Activated gamma-delta T cell treated with anti-CD3 and anti-CD28 coated beads, Interleukin-2, amount 50 U/mL, for 16 hours (primary cell): ENCODE results near the gene STARD13.

Source experiments
- DNase-seq: peaks from one replicate; pipeline ENCODE4 v3.0.0-alpha.2; 2020; ENCODE audit warnings: low read depth

The STARD13 gene

GRCh38 chr13:33307843-33308242 lies 22.3 kb upstream of the STARD13 start:
- DNase-seq: no peak

- no peak for DNase-seq
Measured at GRCh38 chr13:33303855-33304597, 18.5 kb upstream of the STARD13 start.

GRCh38 chr13:33299626-33300025 lies 14.1 kb upstream of the STARD13 start:
- DNase-seq: no peak

- DNase-seq: no peak
Measured at GRCh38 chr13:33296793-33297425, 11.4 kb upstream of the STARD13 start.

- no peak for DNase-seq
Measured at GRCh38 chr13:33292712-33293111, 7.2 kb upstream of the STARD13 start.

- no peak for DNase-seq
Measured at GRCh38 chr13:33290421-33290965, 4.9 kb upstream of the STARD13 start.

GRCh38 chr13:33289966-33290365 lies 4.4 kb upstream of the STARD13 start:
- DNase-seq: no peak

GRCh38 chr13:33287142-33287882 lies 1.8 kb upstream of the STARD13 start:
- DNase-seq: no peak

GRCh38 chr13:33286128-33286527 lies 573 bp upstream of the STARD13 start:
- no peak for DNase-seq

- DNase-seq: no peak
Measured at GRCh38 chr13:33284916-33285315, 639 bp downstream of the STARD13 start.

GRCh38 chr13:33284031-33284430 lies 1.5 kb downstream of the STARD13 start:
- no peak for DNase-seq

GRCh38 chr13:33283195-33283911 lies 2.2 kb downstream of the STARD13 start:
- no peak for DNase-seq

GRCh38 chr13:33281951-33282595 lies 3.5 kb downstream of the STARD13 start:
- no peak for DNase-seq

- no peak for DNase-seq
Measured at GRCh38 chr13:33280923-33281322, 4.6 kb downstream of the STARD13 start.

GRCh38 chr13:33280279-33280905 lies 5.2 kb downstream of the STARD13 start:
- no peak for DNase-seq

GRCh38 chr13:33279414-33280278 lies 5.9 kb downstream of the STARD13 start:
- no peak for DNase-seq

- DNase-seq: no peak
Measured at GRCh38 chr13:33278913-33279312, 6.6 kb downstream of the STARD13 start.

GRCh38 chr13:33277946-33278345 lies 7.6 kb downstream of the STARD13 start:
- no peak for DNase-seq

- DNase-seq: no peak
Measured at GRCh38 chr13:33277037-33277740, 8.4 kb downstream of the STARD13 start.

GRCh38 chr13:33276570-33276969 lies 9.0 kb downstream of the STARD13 start:
- DNase-seq: no peak
